Mesothelial cell of epicardium (in vitro differentiated cells): ENCODE measurements around the gene WFS1. TPM values are rescaled to one million over a fixed set of nuclear protein-coding genes. Genes with fewer than 3 reads are reported as not detected.

Source experiments
- DNase-seq, 2 experiments: peaks; one replicate each; pipeline ENCODE4 v3.0.0; 2021; ENCODE audit warnings: low spot score in 2 of 2; ENCODE audit not compliant: unreplicated experiment in 2 of 2
- H3K27ac Mint-ChIP-seq: 2 replicates; pipeline ENCODE4 v1.8.0; 2021; ENCODE audit warnings: mixed read lengths
- H3K27me3 Mint-ChIP-seq: 2 replicates; pipeline ENCODE4 v1.8.0; 2021; ENCODE audit warnings: low read depth, mixed read lengths
- H3K36me3 Mint-ChIP-seq: 2 replicates; pipeline ENCODE4 v1.8.0; 2021; ENCODE audit warnings: mixed read lengths
- H3K4me1 Mint-ChIP-seq: 2 replicates; pipeline ENCODE4 v1.8.0; 2021; ENCODE audit warnings: mixed read lengths
- H3K4me3 Mint-ChIP-seq: 2 replicates; pipeline ENCODE4 v1.8.0; 2021; ENCODE audit warnings: mild to moderate bottlenecking, moderate library complexity, mixed read lengths
- H3K9me3 Mint-ChIP-seq: 2 replicates; pipeline ENCODE4 v1.8.0; 2021; ENCODE audit warnings: mixed read lengths
- CTCF ChIP-seq: fragments of 200-600 bp; sonication (generic); IDR thresholded peaks from one replicate; pipeline ENCODE4 v1.5.0; 2021; ENCODE audit warnings: antibody characterized with exemption; ENCODE audit not compliant: unreplicated experiment
- total RNA-seq: library from RNA; stranded (reverse); gene quantifications from 3 replicates; pipeline ENCODE4 v1.2.1, GENCODE V29; 2021

Gene WFS1
- total RNA-seq, 1 donor from 2014 or later: 34.2 TPM

- Mint-ChIP-seq H3K27me3 (peaks cover 53% of the 10 kb centered on the region), H3K36me3 (no peaks in the 10 kb centered on the region), H3K4me3 (no peak overlapping the region), H3K27ac (no peak overlapping the region), H3K9me3 (peaks cover 5% of the 10 kb centered on the region), H3K4me1 (no peaks in the 10 kb centered on the region)
- no peak for TF ChIP-seq CTCF
- no peak for DNase-seq
Observed at GRCh38 chr4:6239968-6240367, 29.7 kb upstream of the WFS1 start.

- H3K27me3 Mint-ChIP-seq: peaks cover 45% of the 10 kb centered on the region
- H3K36me3 Mint-ChIP-seq: no peaks in the 10 kb centered on the region
- H3K27ac Mint-ChIP-seq: no peak overlapping the region
- H3K9me3 Mint-ChIP-seq: peaks cover 6% of the 10 kb centered on the region
- no peak for DNase-seq
- TF ChIP-seq CTCF: no peak
- no peak overlapping the region for H3K4me3 Mint-ChIP-seq
- H3K4me1 Mint-ChIP-seq: no peaks in the 10 kb centered on the region
Observed at GRCh38 chr4:6241062-6241845, 28.4 kb upstream of the WFS1 start.

GRCh38 chr4:6242271-6243029 lies 27.2 kb upstream of the WFS1 start:
- Mint-ChIP-seq H3K27me3 (peaks cover 48% of the 10 kb centered on the region), H3K4me3 (no peak overlapping the region), H3K27ac (no peak overlapping the region), H3K9me3 (peaks cover 6% of the 10 kb centered on the region), H3K4me1 (no peaks in the 10 kb centered on the region), H3K36me3 (no peaks in the 10 kb centered on the region)
- no peak for TF ChIP-seq CTCF
- no peak for DNase-seq

GRCh38 chr4:6245246-6246169 lies 24.1 kb upstream of the WFS1 start:
- H3K27ac Mint-ChIP-seq: no peak overlapping the region
- DNase-seq: no peak
- H3K4me3 Mint-ChIP-seq: no peak overlapping the region

More at GRCh38 chr4:6245246-6246169, 24.1 kb upstream of the WFS1 start:
- Mint-ChIP-seq H3K27me3 (peaks cover 66% of the 10 kb centered on the region), H3K36me3 (no peaks in the 10 kb centered on the region), H3K9me3 (peaks cover 6% of the 10 kb centered on the region), H3K4me1 (no peaks in the 10 kb centered on the region)
- no peak for TF ChIP-seq CTCF
